Testis (tissue), 3 donors: ENCODE data around the gene CRB1. TPM values are rescaled to one million over a fixed set of nuclear protein-coding genes. Genes with fewer than 3 reads are reported as not detected.

Source experiments
- DNase-seq: peaks from one replicate; pipeline ENCODE4 v3.0.0-alpha.2; 2019
- H3K27ac ChIP-seq, 2 donors: fragments of 200-600 bp; sonication (generic); one replicate each; pipeline ENCODE4 v1.5.1; 2019
- H3K27me3 ChIP-seq: fragments of 200-600 bp; sonication (generic); one replicate; pipeline ENCODE4 v1.5.1; 2019
- H3K36me3 ChIP-seq: fragments of 200-600 bp; sonication (generic); one replicate; pipeline ENCODE4 v1.5.1; 2017; ENCODE audit warnings: low read depth; ENCODE audit errors: missing control alignments
- H3K4me1 ChIP-seq: fragments of 200-600 bp; sonication (generic); one replicate; pipeline ENCODE4 v1.5.1; 2019
- H3K4me3 ChIP-seq, 2 donors: fragments of 200-600 bp; sonication (generic); one replicate each; pipeline ENCODE4 v1.5.1; 2017 to 2019
- H3K9me3 ChIP-seq: fragments of 200-600 bp; sonication (generic); one replicate; pipeline ENCODE4 v1.5.1; 2017
- POLR2A ChIP-seq: fragments of 450-650 bp; IDR thresholded peaks from one replicate; pipeline ENCODE4 v1.6.1; 2017; ENCODE audit warnings: antibody characterized with exemption, mild to moderate bottlenecking, moderate library complexity
- WGBS, 2 donors: methylation state at CpG; one replicate each; pipeline ENCODE4 v1.1.5; 2018; 5-methylcytosine and 5-hydroxymethylcytosine counted together
- intact Hi-C: fragments of 100-400 bp; cut with DNase I; formaldehyde crosslinking; loops from one replicate; pipeline ENCODE4 v1.15.1; 2023; ENCODE audit warnings: low total_unique reads
- polyA plus RNA-seq: library from polyadenylated mRNA; stranded (reverse); fragments of 350-450 nt; fragmentation: Illumina TruSeq; extraction: RNeasy Lipid Tissue Mini Kit (QIAGEN cat#74804); gene quantifications from one replicate; pipeline ENCODE4 v1.2.3, GENCODE V29; 2014; ENCODE audit warnings: low read depth, low replicate concordance; ENCODE audit not compliant: insufficient read depth
- total RNA-seq, 2 donors: library from RNA; depleted of rRNA; stranded (reverse); fragments of >200 nt; gene quantifications; one replicate each; pipeline ENCODE4 v1.2.3, GENCODE V29; 2016
- TF ChIP-seq, protein P1 (sequence below), 3 experiments: fragments of 450-650 bp in 2 of 3; fragments of 200-600 bp in 1 of 3; sonication (generic) in 1 of 3; IDR thresholded peaks; one replicate each; pipeline ENCODE4 v1.5.1; 2016 to 2019; ENCODE audit warnings: antibody characterized with exemption in 3 of 3, mild to moderate bottlenecking in 2 of 3, moderate library complexity in 1 of 3

CRB1 gene
- total and polyA plus RNA-seq, 3 donors from 2014 or later, result 7.4 to 14.7 (median 12.9) TPM

DNA sequence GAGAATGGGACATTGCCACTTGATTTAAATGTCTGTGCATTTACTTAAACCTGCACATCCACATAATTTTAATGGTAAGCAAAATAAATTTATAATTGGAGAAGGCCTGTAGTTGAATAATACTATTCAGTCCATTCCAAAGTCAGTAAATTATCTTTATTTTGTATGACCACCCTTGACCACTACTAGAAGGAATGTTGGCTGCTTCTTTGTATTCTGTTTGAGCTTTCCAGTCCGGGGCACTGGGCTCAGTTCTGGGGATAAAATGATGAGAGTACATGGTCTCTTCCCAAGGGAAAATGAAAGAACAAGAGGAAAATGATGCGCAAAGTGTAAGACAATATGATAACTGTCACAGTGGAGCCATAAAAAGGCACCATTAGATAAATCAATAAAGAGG is 98.9 kb downstream of the CRB1 start:
- Histone ChIP-seq H3K4me3 (no peak overlapping the region), H3K27me3 (no peaks in the 10 kb centered on the region), H3K4me1 (peaks cover 4% of the 10 kb centered on the region), H3K9me3 (no peaks in the 10 kb centered on the region), H3K36me3 (no peaks in the 10 kb centered on the region), H3K27ac (peak overlapping the region; percentile 14 to 51)
- intact Hi-C loops, result no loop called here
- WGBS, 2 donors, result 52 to 63% methylated on average over 2 of the region's 2 CpGs
- DNase-seq, result no peak
- no peak for TF ChIP-seq POLR2A
- TF ChIP-seq, protein P1, sequence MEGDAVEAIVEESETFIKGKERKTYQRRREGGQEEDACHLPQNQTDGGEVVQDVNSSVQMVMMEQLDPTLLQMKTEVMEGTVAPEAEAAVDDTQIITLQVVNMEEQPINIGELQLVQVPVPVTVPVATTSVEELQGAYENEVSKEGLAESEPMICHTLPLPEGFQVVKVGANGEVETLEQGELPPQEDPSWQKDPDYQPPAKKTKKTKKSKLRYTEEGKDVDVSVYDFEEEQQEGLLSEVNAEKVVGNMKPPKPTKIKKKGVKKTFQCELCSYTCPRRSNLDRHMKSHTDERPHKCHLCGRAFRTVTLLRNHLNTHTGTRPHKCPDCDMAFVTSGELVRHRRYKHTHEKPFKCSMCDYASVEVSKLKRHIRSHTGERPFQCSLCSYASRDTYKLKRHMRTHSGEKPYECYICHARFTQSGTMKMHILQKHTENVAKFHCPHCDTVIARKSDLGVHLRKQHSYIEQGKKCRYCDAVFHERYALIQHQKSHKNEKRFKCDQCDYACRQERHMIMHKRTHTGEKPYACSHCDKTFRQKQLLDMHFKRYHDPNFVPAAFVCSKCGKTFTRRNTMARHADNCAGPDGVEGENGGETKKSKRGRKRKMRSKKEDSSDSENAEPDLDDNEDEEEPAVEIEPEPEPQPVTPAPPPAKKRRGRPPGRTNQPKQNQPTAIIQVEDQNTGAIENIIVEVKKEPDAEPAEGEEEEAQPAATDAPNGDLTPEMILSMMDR (IDR thresholded peaks at IDR 0.05), result no peak

DNA sequence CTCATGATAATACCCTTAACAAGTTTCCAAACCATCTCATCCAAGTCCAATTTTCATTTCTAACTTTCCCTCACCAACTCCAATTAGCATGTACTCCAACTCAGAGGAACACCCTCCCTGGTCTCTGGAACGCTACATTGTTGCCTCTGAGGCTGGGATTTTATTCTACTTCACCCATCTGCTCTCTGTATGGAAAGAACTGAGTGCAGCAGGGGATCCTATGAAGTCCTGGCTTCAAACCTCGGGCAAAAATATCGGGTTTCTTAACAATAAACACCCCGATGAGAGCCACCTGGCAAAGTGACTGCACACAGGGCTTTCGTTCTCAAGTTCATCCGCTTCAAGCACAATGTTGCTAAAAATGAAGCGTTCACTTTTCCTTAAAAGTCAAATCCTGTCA is 99.6 kb downstream of the CRB1 start:
- DNase-seq, result peak; percentile 71
- Histone ChIP-seq H3K4me3 (no peak overlapping the region), H3K9me3 (no peaks in the 10 kb centered on the region)

DNA sequence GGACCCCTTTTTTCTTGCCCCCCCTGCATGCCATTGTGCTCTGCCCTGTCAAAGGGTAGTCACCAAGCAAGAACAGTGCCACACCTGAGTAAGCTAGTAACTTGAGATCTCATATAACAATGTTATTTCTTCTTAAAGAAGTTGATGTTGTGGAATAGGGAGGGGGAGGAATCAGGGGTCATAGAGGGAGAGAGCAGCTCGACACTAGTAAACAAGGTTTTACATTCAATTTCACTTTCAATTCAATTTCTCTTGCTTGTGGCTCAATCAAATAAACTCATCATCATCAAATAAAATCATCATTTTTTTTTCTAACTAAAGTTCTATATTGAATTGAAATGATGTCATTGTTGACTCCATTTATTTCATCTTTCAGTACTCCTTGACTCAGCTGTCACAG is 106.4 kb downstream of the CRB1 start:
- Histone ChIP-seq H3K27me3 (no peaks in the 10 kb centered on the region), H3K4me1 (no peaks in the 10 kb centered on the region), H3K9me3 (no peaks in the 10 kb centered on the region), H3K36me3 (no peaks in the 10 kb centered on the region), H3K4me3 (no peak overlapping the region), H3K27ac (no peak overlapping the region)
- TF ChIP-seq POLR2A, result no peak
- TF ChIP-seq, protein P1 (IDR thresholded peaks at IDR 0.05), result no peak
- no peak for DNase-seq
- 81 to 95% methylated on average over 1 of the region's 1 CpG for WGBS, 2 donors
- intact Hi-C loops, result no loop called here

More for the DNA sequence above, 99.6 kb downstream of the CRB1 start:
- intact Hi-C loops, result no loop called here
- TF ChIP-seq, protein P1 (IDR thresholded peaks at IDR 0.05), result no peak
- TF ChIP-seq POLR2A, result no peak
- peaks cover 4% of the 10 kb centered on the region for H3K4me1 ChIP-seq
- H3K27me3 ChIP-seq, result no peaks in the 10 kb centered on the region
- no peaks in the 10 kb centered on the region for H3K36me3 ChIP-seq
- WGBS, 2 donors, result 18 to 30% methylated on average over 7 of the region's 7 CpGs
- peak overlapping the region; percentile 14 to 51 for H3K27ac ChIP-seq

- Histone ChIP-seq H3K9me3 (no peaks in the 10 kb centered on the region), H3K36me3 (no peaks in the 10 kb centered on the region), H3K4me1 (no peaks in the 10 kb centered on the region), H3K27ac (no peak overlapping the region), H3K27me3 (no peaks in the 10 kb centered on the region), H3K4me3 (no peak overlapping the region)
- intact Hi-C loops, result no loop called here
- WGBS, 2 donors, result 66 to 72% methylated on average over 6 of the region's 6 CpGs
- TF ChIP-seq, protein P1 (IDR thresholded peaks at IDR 0.05), result no peak
- TF ChIP-seq POLR2A, result no peak
- DNase-seq, result no peak
Measured at GRCh38 chr1:197384471-197384870, 116.4 kb downstream of the CRB1 start.

- H3K27me3 ChIP-seq, result no peaks in the 10 kb centered on the region
- TF ChIP-seq POLR2A, result no peak
- TF ChIP-seq, protein P1 (IDR thresholded peaks at IDR 0.05), result no peak
- no peak overlapping the region for H3K4me3 ChIP-seq
- H3K36me3 ChIP-seq, result no peaks in the 10 kb centered on the region
- 70 to 81% methylated on average over 1 of the region's 1 CpG for WGBS, 2 donors
- intact Hi-C loops, result no loop called here
- DNase-seq, result no peak
- H3K27ac ChIP-seq, result no peak overlapping the region
- H3K4me1 ChIP-seq, result no peaks in the 10 kb centered on the region
- no peaks in the 10 kb centered on the region for H3K9me3 ChIP-seq
Measured at GRCh38 chr1:197388801-197389200, 120.7 kb downstream of the CRB1 start.
